ENCODE measurements around the gene SPRR2B.

DNA sequence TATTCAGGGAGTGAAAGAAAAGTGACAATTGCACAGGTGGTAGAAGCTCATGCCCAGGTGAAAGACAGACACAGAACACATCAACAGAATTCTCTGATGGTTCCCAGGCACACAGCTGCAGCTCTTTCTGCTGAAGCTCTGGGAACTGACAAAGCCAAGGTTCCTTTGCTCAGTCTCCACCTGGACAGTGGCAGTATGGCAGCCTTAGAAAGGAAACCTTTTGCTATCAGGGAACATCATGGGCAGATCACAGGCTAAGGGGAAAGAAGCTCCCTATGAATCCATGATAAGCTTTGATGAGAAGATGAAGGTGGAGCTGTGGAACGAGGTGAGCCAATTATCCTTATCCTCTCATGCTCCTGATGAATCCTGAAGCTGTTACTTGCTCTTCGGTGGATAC, 1.2 kb downstream of the SPRR2B start:
- TF ChIP-seq MAX (IDR thresholded peaks at IDR 0.05): no peak
- no peak for TF ChIP-seq EP300 (IDR thresholded peaks at IDR 0.05; ENCODE audit: borderline replicate concordance)
- TF ChIP-seq NFIC (IDR thresholded peaks at IDR 0.05): no peak
- TF ChIP-seq YY1 (IDR thresholded peaks at IDR 0.05; ENCODE audit: low read depth): no peak
- TF ChIP-seq CREB1 (IDR thresholded peaks at IDR 0.05; ENCODE audit: low read depth): no peak
- TF ChIP-seq TCF12 (IDR thresholded peaks at IDR 0.05; ENCODE audit: low read depth): no peak
- TF ChIP-seq TEAD4 (IDR thresholded peaks at IDR 0.05): no peak
- TF ChIP-seq, protein P1, sequence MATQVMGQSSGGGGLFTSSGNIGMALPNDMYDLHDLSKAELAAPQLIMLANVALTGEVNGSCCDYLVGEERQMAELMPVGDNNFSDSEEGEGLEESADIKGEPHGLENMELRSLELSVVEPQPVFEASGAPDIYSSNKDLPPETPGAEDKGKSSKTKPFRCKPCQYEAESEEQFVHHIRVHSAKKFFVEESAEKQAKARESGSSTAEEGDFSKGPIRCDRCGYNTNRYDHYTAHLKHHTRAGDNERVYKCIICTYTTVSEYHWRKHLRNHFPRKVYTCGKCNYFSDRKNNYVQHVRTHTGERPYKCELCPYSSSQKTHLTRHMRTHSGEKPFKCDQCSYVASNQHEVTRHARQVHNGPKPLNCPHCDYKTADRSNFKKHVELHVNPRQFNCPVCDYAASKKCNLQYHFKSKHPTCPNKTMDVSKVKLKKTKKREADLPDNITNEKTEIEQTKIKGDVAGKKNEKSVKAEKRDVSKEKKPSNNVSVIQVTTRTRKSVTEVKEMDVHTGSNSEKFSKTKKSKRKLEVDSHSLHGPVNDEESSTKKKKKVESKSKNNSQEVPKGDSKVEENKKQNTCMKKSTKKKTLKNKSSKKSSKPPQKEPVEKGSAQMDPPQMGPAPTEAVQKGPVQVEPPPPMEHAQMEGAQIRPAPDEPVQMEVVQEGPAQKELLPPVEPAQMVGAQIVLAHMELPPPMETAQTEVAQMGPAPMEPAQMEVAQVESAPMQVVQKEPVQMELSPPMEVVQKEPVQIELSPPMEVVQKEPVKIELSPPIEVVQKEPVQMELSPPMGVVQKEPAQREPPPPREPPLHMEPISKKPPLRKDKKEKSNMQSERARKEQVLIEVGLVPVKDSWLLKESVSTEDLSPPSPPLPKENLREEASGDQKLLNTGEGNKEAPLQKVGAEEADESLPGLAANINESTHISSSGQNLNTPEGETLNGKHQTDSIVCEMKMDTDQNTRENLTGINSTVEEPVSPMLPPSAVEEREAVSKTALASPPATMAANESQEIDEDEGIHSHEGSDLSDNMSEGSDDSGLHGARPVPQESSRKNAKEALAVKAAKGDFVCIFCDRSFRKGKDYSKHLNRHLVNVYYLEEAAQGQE (IDR thresholded peaks at IDR 0.05; ENCODE audit: low read depth): no peak
- TF ChIP-seq TAF1 (IDR thresholded peaks at IDR 0.05; ENCODE audit: low read depth): no peak
- no peak for TF ChIP-seq RAD21 (IDR thresholded peaks at IDR 0.05; ENCODE audit: low read depth)
- TF ChIP-seq CEBPB (IDR thresholded peaks at IDR 0.05): no peak
